ENCODE measurements around the gene CYP26C1. TPM values are rescaled to one million over a fixed set of nuclear protein-coding genes. Genes with fewer than 3 reads are reported as not detected.
A peak's percentile ranks its signal among the peaks of the same experiment; 100 is the strongest.

The CYP26C1 gene
- total and polyA plus RNA-seq, 2 of the 13 experiments (the other 11 are each of a cell fraction or from before 2014, with no cell fraction given): 0.02 TPM; not detected in 1

DNA sequence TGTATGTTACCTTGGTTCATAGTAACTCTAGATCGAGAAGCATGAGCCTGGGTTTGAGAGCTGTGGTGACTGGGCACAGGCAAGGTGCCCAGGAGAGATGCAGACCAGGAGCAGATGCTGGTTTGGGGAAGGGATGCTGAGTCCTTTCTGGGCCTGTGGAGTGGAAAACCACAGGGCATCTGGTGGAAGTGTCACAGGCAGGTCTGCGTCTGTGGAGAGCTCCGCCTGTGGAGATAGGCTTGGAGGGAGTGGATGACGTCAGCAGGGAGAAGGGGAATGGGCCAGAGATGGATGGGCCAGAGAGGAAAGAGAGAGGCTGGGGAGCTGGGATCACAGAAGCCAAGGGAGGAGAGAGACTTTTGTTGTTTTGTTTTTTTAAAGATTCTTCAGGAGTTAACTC lies 27.9 kb downstream of the CYP26C1 start:
- 22% methylated on average over 4 of the region's 4 CpGs for WGBS (ENCODE audit: low lambda C conversion rate)
- Histone ChIP-seq H4K20me1 (ENCODE audit: insufficient read depth, low read length) (no peaks in the 10 kb centered on the region), H2AFZ (ENCODE audit: low read length) (no peak overlapping the region), H3K27ac (ENCODE audit: extremely low read length, insufficient read depth, low read length) (no peak overlapping the region), H3K4me2 (ENCODE audit: low read depth, low read length) (no peak overlapping the region), H3K9me3 (ENCODE audit: low read length) (no peaks in the 10 kb centered on the region), H3K9ac (ENCODE audit: insufficient read depth, low read depth, low read length) (no peak overlapping the region), H3K27me3 (ENCODE audit: control insufficient read depth in 1 of 2, insufficient read depth in 2 of 2, low read length in 2 of 2) (no peaks in the 10 kb centered on the region), H3K4me1 (ENCODE audit: insufficient read depth, low read length) (0 out of 2 replicates have a peak, but pooled peaks cover 2% of the 10 kb centered on the region), H3K4me3 (replicated peaks in 1 of 3; ENCODE audit: insufficient read depth in 1 of 3, low read depth in 2 of 3, low read length in 3 of 3) (no peak overlapping the region), H3K79me2 (ENCODE audit: insufficient read depth, low read length) (no peaks in the 10 kb centered on the region), H3K36me3 (replicated peaks in 1 of 2; ENCODE audit: control insufficient read depth in 1 of 2, insufficient read depth in 2 of 2, low read length in 2 of 2) (no peaks in the 10 kb centered on the region)
- DNase-seq (ENCODE audit: low spot score) (no peak), ATAC-seq (no peak), FAIRE-seq (no peak)
- POLR2A ChIA-PET: no interaction called here
- in situ Hi-C loops (cut with HindIII; ENCODE audit: extremely low pct_ligation_motif_present, low pct_unique_long_range_greater_than_20kb): no loop called here
- intact Hi-C loops (cut with micrococcal nuclease; ENCODE audit: unreplicated experiment): no loop called here
- BruUV-seq (replicated peaks): no TSS peak
- CTCF ChIA-PET (ENCODE audit: low intra/inter-chr PET ratio, low total read pairs): no interaction called here
- TF ChIP-seq CREB1 (IDR thresholded peaks at IDR 0.05) (peak; percentile 91), CREB1 (CRISPR knock-in tag; IDR thresholded peaks at IDR 0.05) (no peak), NFYC (CRISPR knock-in tag; IDR thresholded peaks at IDR 0.05) (no peak), ZSCAN22 (CRISPR knock-in tag; IDR thresholded peaks at IDR 0.05) (no peak), ATF7 (IDR thresholded peaks at IDR 0.05) (peak; percentile 88), ATF7 (CRISPR knock-in tag; IDR thresholded peaks at IDR 0.05) (no peak)
- TF ChIP-seq, protein P1, sequence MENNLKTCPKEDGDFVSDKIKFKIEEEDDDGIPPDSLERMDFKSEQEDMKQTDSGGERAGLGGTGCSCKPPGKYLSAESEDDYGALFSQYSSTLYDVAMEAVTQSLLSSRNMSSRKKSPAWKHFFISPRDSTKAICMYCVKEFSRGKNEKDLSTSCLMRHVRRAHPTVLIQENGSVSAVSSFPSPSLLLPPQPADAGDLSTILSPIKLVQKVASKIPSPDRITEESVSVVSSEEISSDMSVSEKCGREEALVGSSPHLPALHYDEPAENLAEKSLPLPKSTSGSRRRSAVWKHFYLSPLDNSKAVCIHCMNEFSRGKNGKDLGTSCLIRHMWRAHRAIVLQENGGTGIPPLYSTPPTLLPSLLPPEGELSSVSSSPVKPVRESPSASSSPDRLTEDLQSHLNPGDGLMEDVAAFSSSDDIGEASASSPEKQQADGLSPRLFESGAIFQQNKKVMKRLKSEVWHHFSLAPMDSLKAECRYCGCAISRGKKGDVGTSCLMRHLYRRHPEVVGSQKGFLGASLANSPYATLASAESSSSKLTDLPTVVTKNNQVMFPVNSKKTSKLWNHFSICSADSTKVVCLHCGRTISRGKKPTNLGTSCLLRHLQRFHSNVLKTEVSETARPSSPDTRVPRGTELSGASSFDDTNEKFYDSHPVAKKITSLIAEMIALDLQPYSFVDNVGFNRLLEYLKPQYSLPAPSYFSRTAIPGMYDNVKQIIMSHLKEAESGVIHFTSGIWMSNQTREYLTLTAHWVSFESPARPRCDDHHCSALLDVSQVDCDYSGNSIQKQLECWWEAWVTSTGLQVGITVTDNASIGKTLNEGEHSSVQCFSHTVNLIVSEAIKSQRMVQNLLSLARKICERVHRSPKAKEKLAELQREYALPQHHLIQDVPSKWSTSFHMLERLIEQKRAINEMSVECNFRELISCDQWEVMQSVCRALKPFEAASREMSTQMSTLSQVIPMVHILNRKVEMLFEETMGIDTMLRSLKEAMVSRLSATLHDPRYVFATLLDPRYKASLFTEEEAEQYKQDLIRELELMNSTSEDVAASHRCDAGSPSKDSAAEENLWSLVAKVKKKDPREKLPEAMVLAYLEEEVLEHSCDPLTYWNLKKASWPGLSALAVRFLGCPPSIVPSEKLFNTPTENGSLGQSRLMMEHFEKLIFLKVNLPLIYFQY (CRISPR knock-in tag; IDR thresholded peaks at IDR 0.05; ENCODE audit: borderline replicate concordance): no peak
